Upper lobe of right lung (tissue), 1 donor: Measurements from ENCODE around the gene SIGLEC5. TPM values are rescaled to one million over a fixed set of nuclear protein-coding genes. Genes with fewer than 3 reads are reported as not detected.
A peak's percentile ranks its signal among the peaks of the same experiment; 100 is the strongest.

Experiments used
- ATAC-seq: fragments of 200-7000 bp; cut with Tn5 transposase; one replicate; pipeline ENCODE4 v1.9.1; 2020; ENCODE audit warnings: mild to moderate bottlenecking, moderate library complexity
- DNase-seq: peaks from one replicate; pipeline ENCODE4 v3.0.0-alpha.2; 2020
- H3K27ac ChIP-seq: fragments of 200-600 bp; one replicate; pipeline ENCODE4 v1.8.0; 2022
- H3K27me3 ChIP-seq: fragments of 200-600 bp; one replicate; pipeline ENCODE4 v1.8.0; 2022; ENCODE audit warnings: mild to moderate bottlenecking
- H3K36me3 ChIP-seq: fragments of 200-600 bp; one replicate; pipeline ENCODE4 v1.8.0; 2022
- H3K4me1 ChIP-seq: fragments of 200-600 bp; one replicate; pipeline ENCODE4 v1.8.0; 2022
- H3K4me3 ChIP-seq: fragments of 200-600 bp; one replicate; pipeline ENCODE4 v1.8.0; 2022; ENCODE audit warnings: mild to moderate bottlenecking
- H3K9me3 ChIP-seq: fragments of 200-600 bp; one replicate; pipeline ENCODE4 v1.8.0; 2022
- CTCF ChIP-seq: fragments of 200-600 bp; IDR thresholded peaks from one replicate; pipeline ENCODE4 v1.8.0; 2022; ENCODE audit warnings: antibody characterized with exemption
- intact Hi-C: fragments of 100-400 bp; cut with DNase I; formaldehyde crosslinking; loops from one replicate; pipeline ENCODE4 v1.11.0; 2022
- total RNA-seq: library from RNA; stranded (reverse); fragmentation: NEBNext Ultra II Directional; extraction: Animal tissue kit (Norgen Biotek cat#: 25700); gene quantifications from one replicate; pipeline ENCODE4 v1.2.1, GENCODE V29; 2021
- donor health status: DM: no; HTN: yes; CAD: no; lungs with severe emphysema.

Gene SIGLEC5
- total RNA-seq, 1 donor from 2014 or later = 0.90 TPM

- Histone ChIP-seq H3K27me3 (no peaks in the 10 kb centered on the region), H3K4me3 (no peak overlapping the region), H3K4me1 (no peaks in the 10 kb centered on the region), H3K27ac (no peak overlapping the region), H3K36me3 (no peaks in the 10 kb centered on the region), H3K9me3 (no peaks in the 10 kb centered on the region)
- ATAC-seq (no peak), DNase-seq (no peak)
- intact Hi-C loops = no loop called here
- TF ChIP-seq CTCF = no peak
Observed at GRCh38 chr19:51639916-51640315, 9.7 kb upstream of the SIGLEC5 start.

DNA sequence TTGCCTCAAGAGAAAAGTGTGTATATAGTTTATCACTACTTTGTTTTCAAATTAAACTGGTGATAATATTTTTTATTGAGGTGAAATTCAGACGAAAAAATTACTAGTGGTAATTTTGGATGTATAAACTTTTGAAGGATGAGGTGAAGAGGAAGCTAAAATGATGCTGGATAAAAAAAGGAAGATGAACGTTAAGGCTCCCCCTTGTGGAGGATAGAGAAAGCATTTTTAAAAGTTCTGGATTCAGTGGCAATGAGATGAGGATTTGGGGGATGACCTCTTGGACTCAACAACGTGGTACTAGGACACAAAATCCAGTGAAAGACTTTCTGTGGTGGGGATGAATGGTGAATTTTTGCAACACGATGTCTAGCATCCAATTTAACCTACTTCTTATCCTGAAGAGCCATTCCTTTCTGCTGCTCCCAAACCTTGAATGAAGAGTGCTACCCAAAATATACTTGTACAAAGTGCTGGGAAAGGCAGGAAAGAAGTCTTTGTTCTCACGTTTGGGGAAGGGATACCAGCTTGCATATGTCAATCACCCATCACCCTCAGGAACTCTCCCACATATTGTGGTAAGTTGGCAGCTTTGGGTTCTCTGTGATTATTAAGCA lies 7.3 kb upstream of the SIGLEC5 start:
- no peaks in the 10 kb centered on the region for H3K36me3 ChIP-seq
- intact Hi-C loops = no loop called here
- ATAC-seq (no peak), DNase-seq (no peak)
- H3K4me1 ChIP-seq = no peaks in the 10 kb centered on the region
- no peaks in the 10 kb centered on the region for H3K27me3 ChIP-seq
- no peak overlapping the region for H3K4me3 ChIP-seq
- no peaks in the 10 kb centered on the region for H3K9me3 ChIP-seq
- TF ChIP-seq CTCF = peak; percentile 39
- H3K27ac ChIP-seq = no peak overlapping the region

DNA sequence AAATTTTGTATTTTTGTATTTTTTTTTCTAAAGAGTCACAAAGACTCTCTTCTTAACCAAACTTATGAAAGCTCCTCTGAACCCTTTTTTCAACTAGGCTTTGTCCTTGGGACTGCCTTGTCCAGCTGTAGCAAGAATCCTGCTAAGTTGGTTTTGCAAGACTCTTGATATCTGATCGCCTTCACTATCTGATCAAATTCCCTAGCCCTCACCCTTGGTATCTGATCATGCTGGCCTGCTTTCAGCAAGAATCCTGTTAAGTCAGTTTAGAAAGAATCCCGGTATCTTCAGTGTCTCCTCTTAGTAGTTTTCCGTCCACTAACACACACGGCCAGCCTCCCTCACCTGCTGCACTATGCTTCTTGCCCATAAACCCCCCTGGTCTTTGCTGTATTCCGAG lies 1.9 kb upstream of the SIGLEC5 start:
- Histone ChIP-seq H3K27me3 (peaks cover 5% of the 10 kb centered on the region), H3K4me3 (no peak overlapping the region), H3K27ac (no peak overlapping the region), H3K36me3 (no peaks in the 10 kb centered on the region), H3K9me3 (no peaks in the 10 kb centered on the region), H3K4me1 (no peaks in the 10 kb centered on the region)
- DNase-seq (no peak), ATAC-seq (no peak)
- no peak for TF ChIP-seq CTCF
- intact Hi-C loops = no loop called here

GRCh38 chr19:51628153-51628939 lies 1.9 kb downstream of the SIGLEC5 start:
- H3K27me3 ChIP-seq = peaks cover 5% of the 10 kb centered on the region
- H3K4me1 ChIP-seq = no peaks in the 10 kb centered on the region
- intact Hi-C loops = no loop called here
- H3K36me3 ChIP-seq = no peaks in the 10 kb centered on the region
- H3K4me3 ChIP-seq = no peak overlapping the region
- no peak overlapping the region for H3K27ac ChIP-seq
- no peak for ATAC-seq
- TF ChIP-seq CTCF = no peak
- no peaks in the 10 kb centered on the region for H3K9me3 ChIP-seq
- DNase-seq = no peak

DNA sequence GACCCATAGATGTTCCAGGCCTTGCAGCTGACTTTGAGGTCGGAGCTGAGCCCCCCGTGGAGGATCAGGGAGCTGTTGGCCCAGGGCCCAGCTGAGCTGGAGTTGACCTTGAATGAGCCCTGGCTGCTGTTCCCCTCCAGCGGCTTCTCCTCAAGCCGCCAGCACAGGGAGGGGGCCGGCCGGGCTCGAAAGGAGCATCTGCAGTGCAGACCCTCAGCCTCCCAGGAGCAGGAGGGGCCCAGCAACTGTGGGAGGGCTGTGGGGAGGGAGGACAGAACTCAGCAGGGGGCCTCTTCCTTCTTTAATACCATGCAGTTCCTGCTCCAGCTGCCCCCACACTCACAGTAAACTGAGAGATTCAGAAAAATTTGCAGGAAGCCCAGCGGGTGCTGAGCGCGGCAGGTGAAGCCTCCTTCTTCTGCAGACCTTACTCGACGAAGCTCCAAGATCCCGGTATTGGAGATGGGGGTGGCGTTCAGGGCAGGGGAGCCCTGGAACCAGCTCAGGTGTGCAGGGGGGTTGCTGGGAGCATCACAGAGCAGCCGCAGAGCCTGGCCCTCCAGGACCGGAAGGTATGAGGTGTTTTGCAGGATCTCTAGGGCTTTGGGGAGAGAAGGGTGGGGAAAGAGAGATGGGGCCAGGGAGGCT lies 2.6 kb downstream of the SIGLEC5 start:
- Histone ChIP-seq H3K27ac (no peak overlapping the region), H3K4me1 (no peaks in the 10 kb centered on the region), H3K27me3 (peaks cover 5% of the 10 kb centered on the region), H3K36me3 (no peaks in the 10 kb centered on the region), H3K9me3 (no peaks in the 10 kb centered on the region), H3K4me3 (no peak overlapping the region)
- intact Hi-C loops = no loop called here
- DNase-seq = no peak
- no peak for ATAC-seq
- TF ChIP-seq CTCF = no peak
